ENCODE data around the gene FKBP2. TPM values are rescaled to one million over a fixed set of nuclear protein-coding genes. Genes with fewer than 3 reads are reported as not detected.

Gene FKBP2
- total RNA-seq, 3 donors from 2014 or later (not counting 1 experiment from before 2014, with no cell fraction given): 26.4 to 39.3 (median 30.3) TPM

DNA sequence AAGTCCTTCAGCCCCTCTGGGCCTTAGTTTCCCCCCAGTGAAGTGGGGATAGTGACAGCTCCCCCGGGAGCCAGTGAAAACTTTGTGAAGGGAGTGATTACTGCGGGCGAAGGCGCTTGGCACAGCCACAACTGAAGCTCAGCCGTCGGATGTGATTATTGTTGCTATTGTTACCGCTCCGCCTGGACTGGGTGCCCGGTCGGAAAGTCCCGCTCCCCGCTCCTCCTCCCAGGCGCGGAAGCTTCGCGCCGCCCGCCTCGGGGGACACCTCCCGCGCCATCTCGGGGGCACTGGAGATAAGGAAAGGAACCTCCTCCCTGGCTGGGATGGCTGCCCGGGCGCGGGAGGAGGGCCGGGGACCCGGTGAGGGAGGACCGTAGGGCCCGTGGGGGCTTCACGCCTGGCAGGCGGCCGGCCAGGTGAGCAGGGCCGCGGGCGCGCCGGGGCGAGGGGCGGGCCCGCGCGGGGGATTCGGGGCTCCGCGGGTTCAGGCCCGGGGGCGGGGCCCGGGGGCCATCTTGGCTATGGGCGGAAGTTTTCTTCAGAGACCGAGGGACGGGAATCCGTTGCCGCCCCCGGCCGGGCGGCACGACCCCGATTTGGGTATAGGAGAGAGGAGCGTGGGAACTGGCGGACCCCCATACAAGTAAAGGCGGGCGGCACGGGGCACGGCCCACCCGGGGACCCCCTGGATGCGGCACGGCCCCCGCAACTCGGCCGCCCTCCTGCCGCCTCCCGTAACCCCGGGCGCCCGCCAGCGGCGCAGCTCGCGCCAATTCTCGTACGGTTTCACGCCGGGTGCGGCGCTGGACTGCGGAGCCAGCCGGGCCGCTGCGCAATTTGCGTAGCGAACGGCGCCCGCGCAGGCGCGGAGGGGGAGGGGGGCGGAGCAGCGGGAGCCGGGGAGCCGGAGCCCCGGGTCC is 44.3 kb downstream of the FKBP2 start, which contains the start of gene GPR137:
GPR137 (plus strand) TSS at position 887 of the 923 bp plus-strand sequence. CDS start 677 bp downstream, outside the sequence.
- DNase-seq (peak; percentile 95 to 97), ATAC-seq (peak; percentile 71 to 86 (median 76))
- peaks cover 2% of the 10 kb centered on the region for H3K27me3 ChIP-seq (ENCODE audit: control insufficient read depth, insufficient read depth, low read length)
- TF ChIP-seq, protein P1, sequence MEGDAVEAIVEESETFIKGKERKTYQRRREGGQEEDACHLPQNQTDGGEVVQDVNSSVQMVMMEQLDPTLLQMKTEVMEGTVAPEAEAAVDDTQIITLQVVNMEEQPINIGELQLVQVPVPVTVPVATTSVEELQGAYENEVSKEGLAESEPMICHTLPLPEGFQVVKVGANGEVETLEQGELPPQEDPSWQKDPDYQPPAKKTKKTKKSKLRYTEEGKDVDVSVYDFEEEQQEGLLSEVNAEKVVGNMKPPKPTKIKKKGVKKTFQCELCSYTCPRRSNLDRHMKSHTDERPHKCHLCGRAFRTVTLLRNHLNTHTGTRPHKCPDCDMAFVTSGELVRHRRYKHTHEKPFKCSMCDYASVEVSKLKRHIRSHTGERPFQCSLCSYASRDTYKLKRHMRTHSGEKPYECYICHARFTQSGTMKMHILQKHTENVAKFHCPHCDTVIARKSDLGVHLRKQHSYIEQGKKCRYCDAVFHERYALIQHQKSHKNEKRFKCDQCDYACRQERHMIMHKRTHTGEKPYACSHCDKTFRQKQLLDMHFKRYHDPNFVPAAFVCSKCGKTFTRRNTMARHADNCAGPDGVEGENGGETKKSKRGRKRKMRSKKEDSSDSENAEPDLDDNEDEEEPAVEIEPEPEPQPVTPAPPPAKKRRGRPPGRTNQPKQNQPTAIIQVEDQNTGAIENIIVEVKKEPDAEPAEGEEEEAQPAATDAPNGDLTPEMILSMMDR (IDR thresholded peaks at IDR 0.05): no peak
- H3K9me3 ChIP-seq (ENCODE audit: control insufficient read depth, insufficient read depth, low read length): no peaks in the 10 kb centered on the region
- Mint-ChIP-seq H3K36me3 (no peaks in the 10 kb centered on the region), H3K4me1 (peaks cover 12 to 16% of the 10 kb centered on the region in 2 donors), H3K27ac (peak within 1 kb of the TSS; percentile 94 to 96), H3K27me3 (ENCODE audit: low read depth in 2 of 2) (peaks cover 0 to under 1% of the 10 kb centered on the region in 2 donors), H3K4me3 (peak within 1 kb of the TSS; percentile 93), H3K9me3 (no peaks in the 10 kb centered on the region)
- H3K36me3 ChIP-seq (ENCODE audit: control insufficient read depth, insufficient read depth, low read length): no peaks in the 10 kb centered on the region
- H3K4me1 ChIP-seq (ENCODE audit: control insufficient read depth, insufficient read depth, low read length): peaks cover 22% of the 10 kb centered on the region
- H3K4me3 ChIP-seq (ENCODE audit: low read length): peak within 1 kb of the TSS; percentile 87
- under 1% methylated on average over 102 of the region's 102 CpGs for WGBS (ENCODE audit: insufficient coverage)
- intact Hi-C loops (cut with micrococcal nuclease): loop anchor here (1.0 kb wide), 4 partner anchors 15 to 78 kb away; partner anchors contain the start of gene FKBP2
- peak within 1 kb of the TSS; percentile 99 for H3K27ac ChIP-seq (ENCODE audit: low read length)

DNA sequence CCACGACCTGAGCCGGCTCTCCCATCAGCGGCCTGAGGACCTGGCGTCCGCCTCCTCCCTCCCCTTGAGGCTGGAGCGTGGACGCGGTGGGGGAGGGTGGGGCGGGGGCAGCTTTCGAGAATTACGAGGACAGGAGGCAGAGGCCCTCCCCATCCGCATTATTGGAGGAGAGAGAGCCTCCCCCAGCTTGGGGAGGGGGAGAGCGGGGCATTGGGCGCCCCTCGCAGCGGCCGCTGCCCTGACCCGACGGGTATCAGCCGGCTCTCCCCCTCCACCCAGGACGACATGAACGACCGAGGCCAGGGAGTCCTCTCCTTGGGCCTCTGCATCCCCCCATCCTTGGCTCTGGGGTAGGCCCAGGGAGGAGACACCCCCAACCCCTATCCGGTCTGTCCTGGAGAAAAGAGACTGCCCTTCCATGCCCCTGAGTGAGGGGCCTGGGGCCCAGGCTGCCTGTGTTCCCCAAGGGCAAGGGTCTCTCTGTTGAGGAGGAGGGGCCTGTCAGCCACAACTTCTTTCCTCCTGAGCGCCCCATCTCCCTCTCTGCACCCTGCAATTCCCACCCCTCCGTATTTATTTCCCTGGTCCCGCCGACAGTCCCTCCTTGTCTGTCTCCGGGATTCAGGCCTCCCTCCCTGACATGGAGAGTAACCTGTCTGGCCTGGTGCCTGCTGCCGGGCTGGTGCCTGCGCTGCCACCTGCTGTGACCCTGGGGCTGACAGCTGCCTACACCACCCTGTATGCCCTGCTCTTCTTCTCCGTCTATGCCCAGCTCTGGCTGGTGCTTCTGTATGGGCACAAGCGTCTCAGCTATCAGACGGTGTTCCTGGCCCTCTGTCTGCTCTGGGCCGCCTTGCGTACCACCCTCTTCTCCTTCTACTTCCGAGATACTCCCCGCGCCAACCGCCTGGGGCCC is 45.2 kb downstream of the FKBP2 start:
- Mint-ChIP-seq H3K27ac (peak overlapping the region; percentile 85 to 96), H3K27me3 (ENCODE audit: low read depth in 2 of 2) (peaks cover 7 to 9% of the 10 kb centered on the region in 2 donors), H3K4me1 (peaks cover 17 to 23% of the 10 kb centered on the region in 2 donors), H3K4me3 (peak overlapping the region; percentile 83), H3K9me3 (no peaks in the 10 kb centered on the region), H3K36me3 (no peaks in the 10 kb centered on the region)
- WGBS (ENCODE audit: insufficient coverage): 42% methylated on average over 31 of the region's 40 CpGs
- TF ChIP-seq, protein P1 (IDR thresholded peaks at IDR 0.05): no peak
- H3K27me3 ChIP-seq (ENCODE audit: control insufficient read depth, insufficient read depth, low read length): peaks cover 10% of the 10 kb centered on the region
- peak overlapping the region; percentile 77 for H3K27ac ChIP-seq (ENCODE audit: low read length)
- no peaks in the 10 kb centered on the region for H3K36me3 ChIP-seq (ENCODE audit: control insufficient read depth, insufficient read depth, low read length)
- no peak for ATAC-seq
- DNase-seq: peak in 1 of 2 donors; percentile 57
- H3K4me3 ChIP-seq (ENCODE audit: low read length): peak overlapping the region; percentile 41
- no peaks in the 10 kb centered on the region for H3K9me3 ChIP-seq (ENCODE audit: control insufficient read depth, insufficient read depth, low read length)
- intact Hi-C loops (cut with micrococcal nuclease): loop anchor here (1.0 kb wide), 3 partner anchors 16 to 45 kb away; partner anchors contain the start of gene FKBP2
- peaks cover 25% of the 10 kb centered on the region for H3K4me1 ChIP-seq (ENCODE audit: control insufficient read depth, insufficient read depth, low read length)

DNA sequence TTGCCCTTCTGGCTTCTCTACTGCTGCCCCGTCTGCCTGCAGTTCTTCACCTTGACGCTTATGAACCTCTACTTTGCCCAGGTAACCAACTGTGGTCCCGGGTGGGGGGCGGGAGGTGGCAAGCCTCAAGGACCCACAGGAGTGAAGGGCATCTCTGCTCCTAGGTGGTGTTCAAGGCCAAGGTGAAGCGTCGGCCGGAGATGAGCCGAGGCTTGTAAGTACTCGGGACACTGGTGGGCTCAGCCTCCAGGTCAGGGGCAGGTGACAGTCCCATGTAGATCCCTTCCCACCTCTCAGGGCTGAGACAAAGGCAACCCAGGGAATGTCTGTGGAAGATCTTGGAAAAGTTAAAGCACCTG is 45.9 kb downstream of the FKBP2 start:
- no peak overlapping the region for H3K27ac ChIP-seq (ENCODE audit: low read length)
- peak overlapping the region; percentile 85 to 96 for H3K27ac Mint-ChIP-seq
- ATAC-seq (no peak), DNase-seq (no peak)
- no peaks in the 10 kb centered on the region for H3K9me3 Mint-ChIP-seq
- peaks cover 15 to 23% of the 10 kb centered on the region in 2 donors for H3K4me1 Mint-ChIP-seq
- peaks cover 11% of the 10 kb centered on the region for H3K27me3 ChIP-seq (ENCODE audit: control insufficient read depth, insufficient read depth, low read length)
- H3K27me3 Mint-ChIP-seq (ENCODE audit: low read depth in 2 of 2): peaks cover 7 to 9% of the 10 kb centered on the region in 2 donors
- peaks cover 27% of the 10 kb centered on the region for H3K4me1 ChIP-seq (ENCODE audit: control insufficient read depth, insufficient read depth, low read length)
- H3K4me3 Mint-ChIP-seq: peak overlapping the region; percentile 83
- no peaks in the 10 kb centered on the region for H3K9me3 ChIP-seq (ENCODE audit: control insufficient read depth, insufficient read depth, low read length)
- H3K4me3 ChIP-seq (ENCODE audit: low read length): no peak overlapping the region
- 97% methylated on average over 9 of the region's 9 CpGs for WGBS (ENCODE audit: insufficient coverage)
- no peaks in the 10 kb centered on the region for H3K36me3 Mint-ChIP-seq
- no peaks in the 10 kb centered on the region for H3K36me3 ChIP-seq (ENCODE audit: control insufficient read depth, insufficient read depth, low read length)
- TF ChIP-seq, protein P1 (IDR thresholded peaks at IDR 0.05): no peak
- intact Hi-C loops (cut with micrococcal nuclease): no loop called here
